Keratinocyte (primary cell): ENCODE results near the gene LPAR3. TPM values are rescaled to one million over a fixed set of nuclear protein-coding genes. Genes with fewer than 3 reads are reported as not detected.

Source experiments
- DNase-seq: peaks from one replicate; pipeline ENCODE4 v3.0.0-alpha.2; 2011; ENCODE audit warnings: low read depth, missing footprints, low spot score
- FAIRE-seq: peaks from 2 replicates; lab custom pipeline; 2011; peaks lifted over from hg19 to GRCh38; lab: Jason Lieb, UNC
- H2AFZ ChIP-seq: 2 replicates; pipeline ENCODE4 v1.6.0; 2012; ENCODE audit warnings: low read length, control low read depth, inconsistent platforms; ENCODE audit not compliant: control insufficient read depth
- H3K27ac ChIP-seq: 2 replicates; pipeline ENCODE4 v1.5.1; 2011; ENCODE audit warnings: low read length; ENCODE audit not compliant: control insufficient read depth, insufficient read depth
- H3K27me3 ChIP-seq: 3 replicates; pipeline ENCODE4 v1.6.0; 2011; ENCODE audit warnings: low read length; ENCODE audit not compliant: control insufficient read depth, insufficient read depth; ENCODE audit errors: extremely low read depth
- H3K36me3 ChIP-seq, 2 experiments: 2 replicates in 1 of 2; 3 replicates in 1 of 2; pipeline ENCODE4 v1.5.1; 2011; ENCODE audit warnings: low read length in 2 of 2, mild to moderate bottlenecking in 1 of 2; ENCODE audit not compliant: control insufficient read depth in 2 of 2, insufficient read depth in 2 of 2; ENCODE audit errors: extremely low read depth in 1 of 2
- H3K4me1 ChIP-seq: 3 replicates; pipeline ENCODE4 v1.5.1; 2011; ENCODE audit warnings: low read length; ENCODE audit not compliant: control insufficient read depth, insufficient read depth; ENCODE audit errors: extremely low read depth
- H3K4me2 ChIP-seq: 3 replicates; pipeline ENCODE4 v1.6.0; 2011; ENCODE audit warnings: low read depth, low read length; ENCODE audit not compliant: control insufficient read depth, insufficient read depth; ENCODE audit errors: extremely low read depth
- H3K4me3 ChIP-seq, 3 experiments: fragments of 200-600 bp in 1 of 3; sonication (generic) in 1 of 3; 2 replicates in 2 of 3; 3 replicates in 1 of 3; pipeline ENCODE4 v1.5.1; 2011 to 2016; ENCODE audit warnings: low read length in 3 of 3, mild to moderate bottlenecking in 3 of 3, control low read depth in 2 of 3, inconsistent platforms in 1 of 3, low read depth in 1 of 3, mixed read lengths in 1 of 3, mixed run types in 1 of 3, moderate library complexity in 1 of 3; ENCODE audit not compliant: control insufficient read depth in 2 of 3, insufficient read depth in 2 of 3; ENCODE audit errors: extremely low read depth in 1 of 3
- H3K79me2 ChIP-seq: 2 replicates; pipeline ENCODE4 v1.6.0; 2012; ENCODE audit warnings: low read length; ENCODE audit not compliant: control insufficient read depth, insufficient read depth
- H3K9ac ChIP-seq: 3 replicates; pipeline ENCODE4 v1.6.0; 2011; ENCODE audit warnings: low read length; ENCODE audit not compliant: control insufficient read depth, insufficient read depth; ENCODE audit errors: extremely low read depth
- H3K9me1 ChIP-seq: 3 replicates; pipeline ENCODE4 v1.6.0; 2011; ENCODE audit warnings: low read length; ENCODE audit not compliant: control insufficient read depth, insufficient read depth; ENCODE audit errors: extremely low read depth
- H3K9me3 ChIP-seq: 2 replicates; pipeline ENCODE4 v1.5.1; 2012; ENCODE audit warnings: low read depth, low read length; ENCODE audit not compliant: control insufficient read depth
- H4K20me1 ChIP-seq: 3 replicates; pipeline ENCODE4 v1.6.0; 2011; ENCODE audit warnings: low read length; ENCODE audit not compliant: control insufficient read depth, insufficient read depth; ENCODE audit errors: extremely low read depth
- CTCF ChIP-seq, 3 experiments: IDR thresholded peaks in 1 of 3; conservative IDR thresholded peaks in 1 of 3; optimal IDR thresholded peaks in 1 of 3; 2 replicates in 2 of 3; 3 replicates in 1 of 3; pipeline versions ENCODE3 to v1.5.1; 2011; ENCODE audit warnings: low read length in 3 of 3, mild to moderate bottlenecking in 3 of 3, moderate library complexity in 2 of 3, control low read depth in 1 of 3, inconsistent platforms in 1 of 3; ENCODE audit not compliant: insufficient read depth in 2 of 3; ENCODE audit errors: extremely low read depth in 1 of 3
- EZH2 ChIP-seq: IDR thresholded peaks from one replicate; pipeline ENCODE4 v1.6.1; 2012; ENCODE audit warnings: inconsistent platforms, mild to moderate bottlenecking, low read length, moderate library complexity
- dilution Hi-C: fragments of 300-500 bp; cut with MboI; formaldehyde crosslinking; loops from one replicate; pipeline ENCODE4 v1.7.0; 2020; ENCODE audit warnings: low sequenced_read_pairs; ENCODE audit not compliant: extremely low pct_ligation_motif_present
- polyA plus RNA-seq, 5 experiments: library from polyadenylated mRNA; depleted of rRNA in 3 of 5; stranded (reverse) in 3 of 5; stranded (forward) in 1 of 5; unstranded in 1 of 5; fragments of >200 nt; gene quantifications; 1 replicate in 1 of 5; 2 replicates in 3 of 5; 3 replicates in 1 of 5; pipeline versions ENCODE4 v1.2.1 to v1.2.3, GENCODE V29; 2011 to 2012; ENCODE audit warnings: missing spikeins in 2 of 5, low read depth in 1 of 5, low replicate concordance in 1 of 5

Gene LPAR3
- polyA plus RNA-seq, 1 donor (not counting 4 experiments of a cell fraction or from before 2014, with no cell fraction given): 42.1 TPM

- H3K79me2 ChIP-seq: no peaks in the 10 kb centered on the region
- no peak overlapping the region for H2AFZ ChIP-seq
- no peak for TF ChIP-seq EZH2
- TF ChIP-seq CTCF (optimal IDR thresholded peaks at IDR 0.05 in 1 of 3, IDR thresholded peaks at IDR 0.05 in 1 of 3, conservative IDR thresholded peaks at IDR 0.05 in 1 of 3; ENCODE audit: extremely low read depth in 1 of 3, insufficient read depth in 2 of 3, low read length in 3 of 3): no peak
- no peaks in the 10 kb centered on the region for H4K20me1 ChIP-seq
- no peaks in the 10 kb centered on the region for H3K9me1 ChIP-seq
- H3K27me3 ChIP-seq: no peaks in the 10 kb centered on the region
- no peak overlapping the region for H3K27ac ChIP-seq
- no peaks in the 10 kb centered on the region for H3K36me3 ChIP-seq
- no peaks in the 10 kb centered on the region for H3K4me1 ChIP-seq
- dilution Hi-C loops: no loop called here
- no peak for DNase-seq
- H3K9ac ChIP-seq: no peak overlapping the region
- H3K9me3 ChIP-seq: no peaks in the 10 kb centered on the region
- FAIRE-seq: no peak
- no peak overlapping the region for H3K4me2 ChIP-seq
- no peak overlapping the region for H3K4me3 ChIP-seq
Measured at GRCh38 chr1:84803604-84804003, 89.4 kb downstream of the LPAR3 start.

DNA sequence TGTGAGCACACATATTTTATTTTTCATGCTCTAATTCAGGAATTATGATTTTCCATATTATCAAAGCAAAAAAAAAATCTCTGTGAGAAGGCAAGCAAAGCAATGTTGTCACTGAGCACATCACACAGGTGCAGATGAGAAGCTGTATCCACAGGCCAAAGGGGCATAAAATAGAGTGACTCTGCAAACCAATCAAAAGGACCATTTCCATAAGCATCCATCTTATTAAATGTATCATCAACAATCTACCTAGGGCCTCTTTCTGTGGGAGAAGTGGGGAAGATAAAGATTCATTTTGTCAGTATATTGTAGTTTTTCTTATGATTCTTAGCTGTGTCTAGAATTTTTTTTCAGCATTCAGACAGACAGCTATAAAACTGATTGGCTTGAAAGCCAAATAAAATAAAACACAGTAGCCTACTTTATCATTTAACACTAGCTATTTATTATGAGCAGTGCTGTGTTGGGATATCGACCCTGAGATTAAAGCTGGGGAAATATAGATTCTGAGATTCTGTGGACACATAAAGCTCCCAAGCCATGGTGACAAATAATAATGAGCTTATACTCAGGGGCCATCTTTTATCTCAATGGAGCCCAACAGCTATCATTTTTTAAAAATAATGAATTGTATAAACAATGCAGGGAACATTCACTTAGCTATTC is 90.3 kb downstream of the LPAR3 start:
- H3K27me3 ChIP-seq: no peaks in the 10 kb centered on the region
- H3K9me3 ChIP-seq: no peaks in the 10 kb centered on the region
- H3K79me2 ChIP-seq: no peaks in the 10 kb centered on the region
- TF ChIP-seq EZH2 (no peak), CTCF (optimal IDR thresholded peaks at IDR 0.05 in 1 of 3, IDR thresholded peaks at IDR 0.05 in 1 of 3, conservative IDR thresholded peaks at IDR 0.05 in 1 of 3; ENCODE audit: extremely low read depth in 1 of 3, insufficient read depth in 2 of 3, low read length in 3 of 3) (no peak)
- no peaks in the 10 kb centered on the region for H4K20me1 ChIP-seq
- dilution Hi-C loops: no loop called here
- no peak overlapping the region for H3K27ac ChIP-seq
- H3K36me3 ChIP-seq: no peaks in the 10 kb centered on the region
- no peak overlapping the region for H2AFZ ChIP-seq
- FAIRE-seq: no peak
- peaks cover 5% of the 10 kb centered on the region for H3K4me1 ChIP-seq
- no peak overlapping the region for H3K9ac ChIP-seq
- no peak for DNase-seq
- H3K9me1 ChIP-seq: no peaks in the 10 kb centered on the region
- H3K4me3 ChIP-seq: no peak overlapping the region
- H3K4me2 ChIP-seq: no peak overlapping the region
